SK-N-SH (cell line): ENCODE data around the gene NXF3. TPM values are rescaled to one million over a fixed set of nuclear protein-coding genes. Genes with fewer than 3 reads are reported as not detected.

Source experiments
- CTCF ChIA-PET: fragments of 300-600, 350-600 bp; formaldehyde crosslinking; extraction: SDS; loops from one replicate; lab custom pipeline; 2021; lab: Yijun Ruan, JAX
- POLR2A ChIA-PET: fragments of 350-600 bp; sonication (Branson Sonifier 250); formaldehyde crosslinking; extraction: SDS; loops from one replicate; lab custom pipeline; 2020; ENCODE audit warnings: antibody characterized with exemption, inconsistent platforms; lab: Yijun Ruan, JAX
- DNase-seq: peaks from one replicate; pipeline ENCODE4 v3.0.0; 2012
- H2AFZ ChIP-seq: fragments of 200-600 bp; sonication (generic); 2 replicates; pipeline ENCODE4 v1.8.1; 2016; ENCODE audit warnings: antibody characterized with exemption, mild to moderate bottlenecking, low read depth
- H3F3A ChIP-seq: fragments of 200-600 bp; sonication (generic); replicated peaks from 2 replicates; pipeline ENCODE3; 2016; ENCODE audit warnings: antibody characterized with exemption, mild to moderate bottlenecking; ENCODE audit not compliant: insufficient read depth
- H3K27ac ChIP-seq, 2 experiments: fragments of 200-500 bp in 1 of 2; fragments of 200-600 bp in 1 of 2; sonication (Bioruptor generic) in 1 of 2; sonication (generic), shearing (Covaris generic) in 1 of 2; 2 replicates each; pipeline versions ENCODE4 v1.5.1 to v1.6.1; 2014 to 2016; ENCODE audit warnings: low read depth in 2 of 2, inconsistent platforms in 1 of 2, low read length in 1 of 2, mild to moderate bottlenecking in 1 of 2, mixed read lengths in 1 of 2
- H3K27me3 ChIP-seq: fragments of 200-600 bp; sonication (generic), shearing (Covaris generic); 2 replicates; pipeline ENCODE4 v1.6.1; 2016; ENCODE audit warnings: mixed run types; ENCODE audit not compliant: insufficient read depth
- H3K36me3 ChIP-seq, 2 experiments: fragments of 200-500 bp in 1 of 2; fragments of 200-600 bp in 1 of 2; sonication (Bioruptor generic) in 1 of 2; sonication (generic) in 1 of 2; replicated peaks in 1 of 2; 2 replicates each; pipeline versions ENCODE3 to v1.5.1; 2014 to 2016; ENCODE audit warnings: low read length in 1 of 2, mild to moderate bottlenecking in 1 of 2; ENCODE audit not compliant: insufficient read depth in 2 of 2, control insufficient read depth in 1 of 2
- H3K4me1 ChIP-seq, 2 experiments: fragments of 200-500 bp in 1 of 2; fragments of 200-600 bp in 1 of 2; sonication (Bioruptor generic) in 1 of 2; sonication (generic), shearing (Covaris generic) in 1 of 2; 2 replicates each; pipeline versions ENCODE4 v1.5.1 to v1.6.1; 2014 to 2016; ENCODE audit warnings: low read depth in 1 of 2, low read length in 1 of 2, mixed run types in 1 of 2; ENCODE audit not compliant: insufficient read depth in 2 of 2, control insufficient read depth in 1 of 2
- H3K4me2 ChIP-seq: fragments of 200-600 bp; sonication (generic), shearing (Covaris generic); 2 replicates; pipeline ENCODE4 v1.6.1; 2017; ENCODE audit warnings: mixed run types
- H3K4me3 ChIP-seq, 2 experiments: fragments of 200-500 bp in 1 of 2; fragments of 200-600 bp in 1 of 2; sonication (Bioruptor generic) in 1 of 2; sonication (generic), shearing (Covaris generic) in 1 of 2; 2 replicates each; pipeline versions ENCODE4 v1.5.1 to v1.8.1; 2014 to 2016; ENCODE audit warnings: low read depth in 2 of 2, inconsistent platforms in 1 of 2, low read length in 1 of 2, mild to moderate bottlenecking in 1 of 2, mixed read lengths in 1 of 2, moderate library complexity in 1 of 2
- H3K79me2 ChIP-seq: fragments of 200-600 bp; sonication (generic); 2 replicates; pipeline ENCODE4 v1.8.1; 2017; ENCODE audit warnings: mild to moderate bottlenecking; ENCODE audit not compliant: insufficient read depth
- H3K9ac ChIP-seq: fragments of 200-600 bp; sonication (generic); 2 replicates; pipeline ENCODE4 v1.6.1; 2017; ENCODE audit warnings: mixed run types
- H3K9me2 ChIP-seq: fragments of 200-600 bp; sonication (generic); 2 replicates; pipeline ENCODE4 v1.6.1; 2017; ENCODE audit warnings: mixed run types
- H3K9me3 ChIP-seq: fragments of 200-600 bp; sonication (generic); 2 replicates; pipeline ENCODE4 v1.6.1; 2017; ENCODE audit warnings: mixed run types, mild to moderate bottlenecking, moderate library complexity
- H4K20me1 ChIP-seq: fragments of 200-600 bp; sonication (generic); 2 replicates; pipeline ENCODE4 v1.6.1; 2017; ENCODE audit warnings: mild to moderate bottlenecking, mixed run types; ENCODE audit not compliant: insufficient read depth
- EZH2phosphoT487 ChIP-seq: fragments of 200-600 bp; sonication (generic); IDR thresholded peaks from 2 replicates; pipeline ENCODE4 v1.6.1; 2017; ENCODE audit warnings: low read depth, mixed run types, mild to moderate bottlenecking, antibody characterized with exemption, moderate library complexity, borderline replicate concordance
- MXI1 ChIP-seq: IDR thresholded peaks from 2 replicates; pipeline ENCODE4 v1.6.1; 2012; ENCODE audit warnings: mild to moderate bottlenecking, low read depth, low read length, improper control_type of control experiment
- POLR2AphosphoS5 ChIP-seq: IDR thresholded peaks from 2 replicates; pipeline ENCODE4 v1.6.1; 2012; ENCODE audit warnings: low read depth, low read length
- RAD21 ChIP-seq: IDR thresholded peaks from 2 replicates; pipeline ENCODE4 v1.6.1; 2012; ENCODE audit warnings: mild to moderate bottlenecking, low read length
- RCOR1 ChIP-seq: fragments of 150-350 bp; IDR thresholded peaks from 2 replicates; pipeline ENCODE4 v1.6.1; 2017; ENCODE audit warnings: antibody characterized with exemption, low read length
- REST ChIP-seq: IDR thresholded peaks from 2 replicates; pipeline ENCODE4 v1.6.1; 2012; ENCODE audit warnings: mild to moderate bottlenecking, low read depth, low read length, moderate library complexity
- RFX5 ChIP-seq: IDR thresholded peaks from 2 replicates; pipeline ENCODE4 v1.6.1; 2012; ENCODE audit warnings: mild to moderate bottlenecking, improper control_type of control experiment, low read length
- TCF12 ChIP-seq: IDR thresholded peaks from 2 replicates; pipeline ENCODE4 v1.4.0; 2012
- TEAD4 ChIP-seq: IDR thresholded peaks from 2 replicates; pipeline ENCODE4 v1.4.0; 2012; ENCODE audit warnings: mild to moderate bottlenecking, borderline replicate concordance; ENCODE audit not compliant: insufficient read depth
- USF2 ChIP-seq: fragments of 150-350 bp; IDR thresholded peaks from 2 replicates; pipeline ENCODE4 v1.6.1; 2017; ENCODE audit warnings: antibody characterized with exemption, low read length, low read depth, borderline replicate concordance
- ZBTB33 ChIP-seq: IDR thresholded peaks from 2 replicates; pipeline ENCODE4 v1.4.0; 2012; ENCODE audit warnings: low read depth, borderline replicate concordance
- WGBS: methylation state at CpG from one replicate; pipeline ENCODE4 v1.1.6; 2017; ENCODE audit warnings: low lambda C conversion rate; 5-methylcytosine and 5-hydroxymethylcytosine counted together
- polyA plus RNA-seq, 3 experiments: library from polyadenylated mRNA; depleted of rRNA; stranded (reverse); fragments of >200 nt; gene quantifications; 2 replicates each; pipeline ENCODE4 v1.2.3, GENCODE V29; 2012
- TF ChIP-seq, protein P1 (sequence below): fragments of 200-600 bp; sonication (generic); IDR thresholded peaks from 2 replicates; pipeline ENCODE4 v1.6.1; 2017; ENCODE audit warnings: antibody characterized with exemption, mild to moderate bottlenecking, moderate library complexity

Gene NXF3
- polyA plus RNA-seq, 1 of the 3 experiments (the other 2 are of a cell fraction), result 0.20 TPM

DNA sequence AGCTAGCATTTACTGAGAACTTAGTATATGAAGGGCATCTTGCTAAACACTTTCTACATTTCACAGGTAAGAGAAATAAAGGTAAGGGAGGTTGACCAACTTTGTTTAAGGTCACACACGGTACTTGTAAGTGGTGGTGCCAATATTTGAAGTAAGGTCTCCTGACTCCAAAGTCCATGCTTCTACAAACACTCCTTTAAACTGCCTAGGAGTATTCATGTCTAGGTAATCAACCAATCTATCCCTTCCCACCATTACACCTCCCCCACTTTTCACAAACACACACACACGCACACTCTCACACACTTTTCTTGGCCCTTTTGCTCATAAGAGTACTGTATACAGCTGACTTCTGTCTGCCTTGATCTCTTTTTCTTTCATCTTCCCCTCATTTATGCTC is 36.0 kb downstream of the NXF3 start:
- no peaks in the 10 kb centered on the region for H3K9me3 ChIP-seq
- no peak for TF ChIP-seq TEAD4
- TF ChIP-seq RCOR1, result no peak
- TF ChIP-seq TCF12, result no peak
- no peak for TF ChIP-seq USF2
- TF ChIP-seq REST, result no peak
- TF ChIP-seq MXI1, result no peak
- TF ChIP-seq, protein P1, sequence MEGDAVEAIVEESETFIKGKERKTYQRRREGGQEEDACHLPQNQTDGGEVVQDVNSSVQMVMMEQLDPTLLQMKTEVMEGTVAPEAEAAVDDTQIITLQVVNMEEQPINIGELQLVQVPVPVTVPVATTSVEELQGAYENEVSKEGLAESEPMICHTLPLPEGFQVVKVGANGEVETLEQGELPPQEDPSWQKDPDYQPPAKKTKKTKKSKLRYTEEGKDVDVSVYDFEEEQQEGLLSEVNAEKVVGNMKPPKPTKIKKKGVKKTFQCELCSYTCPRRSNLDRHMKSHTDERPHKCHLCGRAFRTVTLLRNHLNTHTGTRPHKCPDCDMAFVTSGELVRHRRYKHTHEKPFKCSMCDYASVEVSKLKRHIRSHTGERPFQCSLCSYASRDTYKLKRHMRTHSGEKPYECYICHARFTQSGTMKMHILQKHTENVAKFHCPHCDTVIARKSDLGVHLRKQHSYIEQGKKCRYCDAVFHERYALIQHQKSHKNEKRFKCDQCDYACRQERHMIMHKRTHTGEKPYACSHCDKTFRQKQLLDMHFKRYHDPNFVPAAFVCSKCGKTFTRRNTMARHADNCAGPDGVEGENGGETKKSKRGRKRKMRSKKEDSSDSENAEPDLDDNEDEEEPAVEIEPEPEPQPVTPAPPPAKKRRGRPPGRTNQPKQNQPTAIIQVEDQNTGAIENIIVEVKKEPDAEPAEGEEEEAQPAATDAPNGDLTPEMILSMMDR, result no peak
- no peak for TF ChIP-seq RAD21
- no peak for TF ChIP-seq EZH2phosphoT487
- TF ChIP-seq POLR2AphosphoS5, result no peak
- TF ChIP-seq RFX5, result no peak
- no peak for TF ChIP-seq ZBTB33
- no peaks in the 10 kb centered on the region for H3K36me3 ChIP-seq
- ChIA-PET POLR2A (no interaction called here), CTCF (no interaction called here)
- no peaks in the 10 kb centered on the region for H3K9me2 ChIP-seq
- no peaks in the 10 kb centered on the region for H3F3A ChIP-seq
- no peak overlapping the region for H2AFZ ChIP-seq
- 62% methylated on average over 2 of the region's 2 CpGs for WGBS
- no peaks in the 10 kb centered on the region; the same call in 1 of the 2 replicates for H3K27me3 ChIP-seq
- H3K9ac ChIP-seq, result no peak overlapping the region
- no peak for DNase-seq
- H3K27ac ChIP-seq, result no peak overlapping the region
- H3K79me2 ChIP-seq, result no peaks in the 10 kb centered on the region
- no peaks in the 10 kb centered on the region for H4K20me1 ChIP-seq
- H3K4me1 ChIP-seq, result no peaks in the 10 kb centered on the region
- no peak overlapping the region for H3K4me2 ChIP-seq
- H3K4me3 ChIP-seq, result no peak overlapping the region
